ENCODE results near the gene HNRNPCL4.
"Not testable (repeated sequence)": the region's sequence is repeated elsewhere in the genome, so short reads cannot be mapped to it uniquely, and the experiment has no call there.

HNRNPCL4 gene

GRCh38 chr1:13165531-13165930 lies at the start of gene HNRNPCL4:
Gene HNRNPCL4 (minus strand): TSS chr1:13165631. CDS start chr1:13165467, 164 bp downstream.
- DNase-seq, CTCF ChIA-PET, H3K36me3 Mint-ChIP-seq, H3K27me3 Mint-ChIP-seq, H3K4me3 Mint-ChIP-seq, H3K9me3 Mint-ChIP-seq, H3K27ac Mint-ChIP-seq, H3K4me1 Mint-ChIP-seq: not testable (repeated sequence)

DNA sequence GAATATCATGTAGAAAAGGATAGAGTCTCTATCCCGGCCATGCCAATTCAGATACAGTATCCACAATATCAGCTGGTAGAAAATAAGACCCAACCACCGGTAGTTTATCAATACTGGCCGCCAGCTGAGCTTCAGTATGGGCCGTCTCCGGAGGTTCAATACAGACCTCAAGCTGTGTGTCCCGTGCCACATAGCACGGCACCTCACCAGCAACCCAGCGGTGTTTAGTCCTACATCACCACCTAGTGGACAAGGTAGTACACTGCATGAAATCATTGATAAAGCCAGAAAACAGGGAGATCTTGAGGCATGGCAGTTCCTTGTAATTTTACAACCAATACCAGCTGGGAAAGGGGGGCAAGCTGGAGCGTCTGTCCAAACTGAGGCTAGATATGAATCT lies 43.3 kb upstream of the HNRNPCL4 start:
- DNase-seq, H3K36me3 Mint-ChIP-seq, H3K4me1 Mint-ChIP-seq, H3K9me3 Mint-ChIP-seq, CTCF ChIA-PET, H3K4me3 Mint-ChIP-seq, H3K27ac Mint-ChIP-seq, H3K27me3 Mint-ChIP-seq: not testable (repeated sequence)

DNA sequence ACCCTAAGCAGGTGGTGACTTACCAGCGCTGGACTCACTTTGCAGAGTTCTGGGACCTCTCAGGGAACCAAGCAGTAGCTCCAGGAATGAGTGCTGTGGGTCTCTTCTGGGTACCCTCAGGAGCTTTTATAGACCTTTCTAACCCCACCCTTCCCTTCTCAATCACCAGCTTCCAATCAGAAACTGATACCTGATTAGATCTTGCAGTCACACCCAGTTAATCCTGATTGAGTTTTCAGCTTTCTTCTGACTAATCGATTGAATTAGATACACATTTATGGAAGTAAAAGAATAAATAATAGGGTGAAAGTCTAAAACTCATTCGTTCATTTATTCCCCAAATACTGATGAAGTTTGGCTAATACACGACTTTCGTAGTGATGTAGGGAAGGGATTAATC lies 35.9 kb upstream of the HNRNPCL4 start, which contains the start of gene PRAMEF13:
Gene PRAMEF13, minus strand, starts transcription at position 101 of the 400 bp plus-strand sequence. CDS start 1,820 bp downstream, outside the sequence.
- CTCF ChIA-PET, H3K9me3 Mint-ChIP-seq, H3K27ac Mint-ChIP-seq, H3K27me3 Mint-ChIP-seq, DNase-seq, H3K4me1 Mint-ChIP-seq, H3K4me3 Mint-ChIP-seq, H3K36me3 Mint-ChIP-seq: not testable (repeated sequence)

DNA sequence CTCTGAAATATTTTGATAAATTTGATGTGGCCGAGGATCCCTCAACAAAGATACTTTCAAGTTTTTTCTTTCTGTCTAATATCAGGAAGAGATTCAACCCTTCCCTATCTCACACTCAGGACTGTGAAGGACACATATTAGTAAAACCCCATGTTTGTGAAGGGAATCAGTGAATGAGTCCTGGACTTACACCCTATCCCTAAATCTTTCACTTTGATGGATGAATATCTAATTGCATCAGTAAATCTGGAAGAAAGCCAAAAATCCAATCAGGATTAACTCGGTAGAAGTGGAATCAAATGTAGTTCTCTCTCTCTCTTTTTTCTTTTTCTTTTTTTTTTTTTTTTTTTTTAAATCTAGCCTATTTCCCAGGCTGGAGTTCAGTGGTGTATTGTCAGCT lies 6.1 kb upstream of the HNRNPCL4 start, which contains the start of gene PRAMEF9:
Gene PRAMEF9, plus strand, starts transcription at position 301 of the 400 bp plus-strand sequence. CDS start 3,433 bp downstream, outside the sequence.
- not testable (repeated sequence) for DNase-seq

GRCh38 chr1:13155909-13156308 lies 9.5 kb downstream of the HNRNPCL4 start, which contains the start of gene PRAMEF26:
Gene PRAMEF26 (minus strand): TSS chr1:13156009. CDS start chr1:13153095, 2,914 bp downstream.
- H3K4me3 Mint-ChIP-seq, H3K27ac Mint-ChIP-seq, H3K4me1 Mint-ChIP-seq, CTCF ChIA-PET, H3K36me3 Mint-ChIP-seq, H3K9me3 Mint-ChIP-seq, H3K27me3 Mint-ChIP-seq, DNase-seq: not testable (repeated sequence)

More for the DNA sequence above, 6.1 kb upstream of the HNRNPCL4 start, which contains the start of gene PRAMEF9:
- H3K9me3 Mint-ChIP-seq, H3K27me3 Mint-ChIP-seq, CTCF ChIA-PET, H3K36me3 Mint-ChIP-seq, H3K4me1 Mint-ChIP-seq, H3K27ac Mint-ChIP-seq, H3K4me3 Mint-ChIP-seq: not testable (repeated sequence)

GRCh38 chr1:13116754-13117153 lies 48.7 kb downstream of the HNRNPCL4 start, which contains the start of gene HNRNPCL2:
Gene HNRNPCL2 (minus strand): TSS chr1:13116854. CDS start chr1:13116400, 454 bp downstream.
- H3K9me3 Mint-ChIP-seq, H3K36me3 Mint-ChIP-seq, CTCF ChIA-PET, DNase-seq, H3K4me3 Mint-ChIP-seq, H3K4me1 Mint-ChIP-seq, H3K27ac Mint-ChIP-seq, H3K27me3 Mint-ChIP-seq: not testable (repeated sequence)
